HCT116 (cell line): ENCODE data around the gene IVD. TPM values are rescaled to one million over a fixed set of nuclear protein-coding genes. Genes with fewer than 3 reads are reported as not detected.

Source experiments
- ATAC-seq: fragments of 200-7000 bp; cut with Tn5 transposase; 2 replicates; pipeline ENCODE4 v1.9.1; 2020; ENCODE audit warnings: mild to moderate bottlenecking, moderate library complexity
- BruUV-seq: library from RNA; stranded (reverse); fragments of 400-500 nt; replicated peaks from 2 replicates; lab custom pipeline; 2021; lab: Mats Ljungman, UMichigan
- CTCF ChIA-PET: fragments of 300-600 bp; sonication (Branson Sonifier 250); formaldehyde crosslinking; loops from one replicate; lab custom pipeline; 2021; ENCODE audit warnings: antibody characterized with exemption; lab: Charles Lee
- POLR2A ChIA-PET: fragments of 300-600, 350-600 bp; sonication (Branson Sonifier 250); formaldehyde crosslinking; loops from one replicate; lab custom pipeline; 2021; ENCODE audit warnings: antibody characterized with exemption; lab: Charles Lee
- RAD21 ChIA-PET, 2 experiments: fragments of 300-600 bp; sonication (Branson Sonifier 250); formaldehyde crosslinking; loops; one replicate each; lab custom pipeline; 2023; ENCODE audit warnings: low total read pairs in 2 of 2; ENCODE audit not compliant: uncharacterized antibody in 2 of 2, unreplicated experiment in 2 of 2, low non-redundant PET in 1 of 2; lab: Charles Lee
- DNase-seq: peaks from one replicate; pipeline ENCODE4 v3.0.0-alpha.2; 2010; ENCODE audit warnings: low read depth, low spot score
- H2AFZ ChIP-seq: fragments of 200-600 bp; shearing (Covaris generic), sonication (generic); 2 replicates; pipeline ENCODE4 v1.6.1; 2017; ENCODE audit warnings: low read depth, mixed run types, mixed read lengths, antibody characterized with exemption, low read length; ENCODE audit not compliant: poor library complexity, severe bottlenecking
- H3K27ac ChIP-seq: 2 replicates; pipeline ENCODE4 v1.5.1; 2012; ENCODE audit warnings: low read depth, low read length
- H3K27me3 ChIP-seq: fragments of 200-600 bp; sonication (generic); 2 replicates; pipeline ENCODE4 v1.6.1; 2016; ENCODE audit warnings: mixed run types, low read length, mixed read lengths; ENCODE audit not compliant: insufficient read depth
- H3K36me3 ChIP-seq, 2 experiments: fragments of 200-500 bp in 1 of 2; fragments of 200-600 bp in 1 of 2; sonication (Bioruptor generic) in 1 of 2; sonication (generic) in 1 of 2; 2 replicates each; pipeline versions ENCODE4 v1.5.1 to v1.6.1; 2014 to 2016; ENCODE audit warnings: low read length in 2 of 2, inconsistent platforms in 1 of 2, mixed read lengths in 1 of 2, mixed run types in 1 of 2; ENCODE audit not compliant: insufficient read depth in 2 of 2, control insufficient read depth in 1 of 2
- H3K4me1 ChIP-seq, 2 experiments: fragments of 200-600 bp in 1 of 2; sonication (generic) in 1 of 2; 2 replicates each; pipeline versions ENCODE4 v1.5.1 to v1.6.1; 2012 to 2017; ENCODE audit warnings: low read length in 2 of 2, inconsistent platforms in 1 of 2, mild to moderate bottlenecking in 1 of 2, mixed read lengths in 1 of 2, mixed run types in 1 of 2, moderate library complexity in 1 of 2; ENCODE audit not compliant: insufficient read depth in 2 of 2, control insufficient read depth in 1 of 2
- H3K4me2 ChIP-seq: fragments of 200-600 bp; sonication (generic); 2 replicates; pipeline ENCODE4 v1.6.1; 2017; ENCODE audit warnings: mixed run types, low read length, mixed read lengths
- H3K4me3 ChIP-seq, 2 experiments: fragments of 200-600 bp in 1 of 2; sonication (generic) in 1 of 2; replicated peaks in 1 of 2; 2 replicates each; pipeline ENCODE4 v1.5.1; 2011 to 2016; ENCODE audit warnings: low read length in 2 of 2, control low read depth in 1 of 2, low read depth in 1 of 2, mild to moderate bottlenecking in 1 of 2, mixed read lengths in 1 of 2, mixed run types in 1 of 2
- H3K79me2 ChIP-seq: fragments of 200-600 bp; sonication (generic); 2 replicates; pipeline ENCODE4 v1.6.1; 2017; ENCODE audit warnings: mild to moderate bottlenecking, mixed run types, low read length, moderate library complexity, mixed read lengths; ENCODE audit not compliant: insufficient read depth
- H3K9ac ChIP-seq: fragments of 200-600 bp; sonication (generic); 2 replicates; pipeline ENCODE4 v1.6.1; 2016; ENCODE audit warnings: low read length, mixed read lengths
- H3K9me2 ChIP-seq: fragments of 200-600 bp; sonication (generic), shearing (Covaris generic); 2 replicates; pipeline ENCODE4 v1.6.1; 2017; ENCODE audit warnings: mixed run types, mild to moderate bottlenecking, moderate library complexity; ENCODE audit not compliant: insufficient read depth
- H3K9me3 ChIP-seq, 2 experiments: fragments of 200-500 bp in 1 of 2; fragments of 200-600 bp in 1 of 2; sonication (Bioruptor generic) in 1 of 2; sonication (generic) in 1 of 2; 2 replicates each; pipeline ENCODE4 v1.6.1; 2014 to 2017; ENCODE audit warnings: low read length in 2 of 2, mixed read lengths in 2 of 2, inconsistent platforms in 1 of 2, low read depth in 1 of 2, mild to moderate bottlenecking in 1 of 2, mixed run types in 1 of 2, moderate library complexity in 1 of 2; ENCODE audit not compliant: control insufficient read depth in 1 of 2, insufficient read depth in 1 of 2
- H4K20me1 ChIP-seq: fragments of 200-600 bp; sonication (generic), shearing (Covaris generic); 2 replicates; pipeline ENCODE4 v1.6.1; 2017; ENCODE audit warnings: mixed run types, mild to moderate bottlenecking, moderate library complexity; ENCODE audit not compliant: insufficient read depth
- CTCF ChIP-seq, 3 experiments: fragments of 200-600 bp in 1 of 3; sonication (generic) in 1 of 3; IDR thresholded peaks in 2 of 3; conservative IDR thresholded peaks in 1 of 3; 2 replicates each; pipeline ENCODE4 v1.5.1; 2012 to 2017; ENCODE audit warnings: low read depth in 2 of 3, low read length in 2 of 3, antibody characterized with exemption in 1 of 3, borderline replicate concordance in 1 of 3, control low read depth in 1 of 3, mild to moderate bottlenecking in 1 of 3, mixed read lengths in 1 of 3, mixed run types in 1 of 3, moderate library complexity in 1 of 3; ENCODE audit not compliant: insufficient read depth in 1 of 3
- EGR1 ChIP-seq: IDR thresholded peaks from 2 replicates; pipeline ENCODE4 v1.6.1; 2012; ENCODE audit warnings: low read depth
- ELF1 ChIP-seq: IDR thresholded peaks from 2 replicates; pipeline ENCODE4 v1.6.1; 2012; ENCODE audit warnings: low read depth, borderline replicate concordance
- MAX ChIP-seq: IDR thresholded peaks from 2 replicates; pipeline ENCODE4 v1.6.1; 2012
- POLR2A ChIP-seq: IDR thresholded peaks from 2 replicates; pipeline ENCODE4 v1.7.0; 2011; ENCODE audit warnings: borderline replicate concordance; ENCODE audit not compliant: insufficient read depth, insufficient read length; ENCODE audit errors: extremely low read depth
- POLR2AphosphoS5 ChIP-seq: IDR thresholded peaks from 2 replicates; pipeline ENCODE4 v1.6.1; 2011; ENCODE audit warnings: mild to moderate bottlenecking, low read depth, low read length, moderate library complexity
- RAD21 ChIP-seq: IDR thresholded peaks from 2 replicates; pipeline ENCODE4 v1.6.1; 2012; ENCODE audit warnings: low read depth, mild to moderate bottlenecking
- REST ChIP-seq: IDR thresholded peaks from 2 replicates; pipeline ENCODE4 v1.6.1; 2012; ENCODE audit warnings: low read depth
- SRF ChIP-seq: IDR thresholded peaks from 2 replicates; pipeline ENCODE4 v1.6.1; 2012; ENCODE audit warnings: low read depth
- ZBTB33 ChIP-seq: IDR thresholded peaks from 2 replicates; pipeline ENCODE4 v1.6.1; 2011; ENCODE audit warnings: mild to moderate bottlenecking, low read length, moderate library complexity; ENCODE audit not compliant: insufficient replicate concordance; ENCODE audit errors: extremely low read depth
- intact Hi-C: fragments of 100-400 bp; cut with micrococcal nuclease; formaldehyde crosslinking; loops from 2 replicates; pipeline ENCODE4 v1.10.0; 2022
- total RNA-seq: library from RNA; stranded (reverse); gene quantifications from one replicate; pipeline ENCODE4 v1.2.1, GENCODE V29; 2021; ENCODE audit not compliant: unreplicated experiment

The IVD gene
- total RNA-seq, 1 experiment from 2014 or later = 65.6 TPM

- RAD21 ChIA-PET = no interaction called here
- Histone ChIP-seq H4K20me1 (no peaks in the 10 kb centered on the region), H3K4me1 (peaks cover 3 to 12% of the 10 kb centered on the region in 2 experiments), H3K4me3 (no peak overlapping the region), H3K36me3 (peaks cover 8 to 9% of the 10 kb centered on the region in 2 experiments; a peak in 3 of 4 replicates), H3K9ac (no peak overlapping the region)
- no peak for ATAC-seq
- BruUV-seq = no TSS peak
- TF ChIP-seq SRF = no peak
- TF ChIP-seq EGR1 = no peak
- TF ChIP-seq, all 23 proteins: peak for 0
- CTCF ChIA-PET = no interaction called here
- intact Hi-C loops = no loop called here
- POLR2A ChIA-PET = no interaction called here
- no peak overlapping the region for H2AFZ ChIP-seq
- no peaks in the 10 kb centered on the region for H3K79me2 ChIP-seq
- no peak overlapping the region for H3K27ac ChIP-seq
- no peak overlapping the region for H3K4me2 ChIP-seq
- no peaks in the 10 kb centered on the region for H3K9me3 ChIP-seq
- no peaks in the 10 kb centered on the region for H3K9me2 ChIP-seq
- no peak for DNase-seq
- H3K27me3 ChIP-seq = no peaks in the 10 kb centered on the region
Measured at GRCh38 chr15:40466426-40467260, 61.0 kb downstream of the IVD start.

GRCh38 chr15:40467261-40467615 is 61.6 kb downstream of the IVD start:
- H3K79me2 ChIP-seq = peaks cover 3% of the 10 kb centered on the region; the same call in 1 of the 2 replicates
- peaks cover 8 to 9% of the 10 kb centered on the region in 2 experiments; a peak in 3 of 4 replicates for H3K36me3 ChIP-seq
- H3K4me3 ChIP-seq = no peak overlapping the region
- no peaks in the 10 kb centered on the region for H3K27me3 ChIP-seq
- no peaks in the 10 kb centered on the region for H3K9me3 ChIP-seq
- H3K4me2 ChIP-seq = no peak overlapping the region
- BruUV-seq = no TSS peak
- no peak overlapping the region for H2AFZ ChIP-seq
- H3K27ac ChIP-seq = no peak overlapping the region
- RAD21 ChIA-PET = no interaction called here
- H4K20me1 ChIP-seq = no peaks in the 10 kb centered on the region
- CTCF ChIA-PET = no interaction called here
- no peak for DNase-seq
- no peak for ATAC-seq
- intact Hi-C loops = no loop called here
- no peak overlapping the region for H3K9ac ChIP-seq
- peaks cover 9 to 18% of the 10 kb centered on the region in 2 experiments for H3K4me1 ChIP-seq
- H3K9me2 ChIP-seq = no peaks in the 10 kb centered on the region
- POLR2A ChIA-PET = no interaction called here
- TF ChIP-seq ZBTB33 (no peak), MAX (no peak), POLR2AphosphoS5 (no peak), RAD21 (no peak), REST (no peak), CTCF (IDR thresholded peaks at IDR 0.05 in 2 of 3, conservative IDR thresholded peaks at IDR 0.05 in 1 of 3; ENCODE audit: borderline replicate concordance in 1 of 3, insufficient read depth in 1 of 3, low read depth in 2 of 3, low read length in 2 of 3) (no peak), POLR2A (no peak), ELF1 (no peak)
